Caco-2 (cell line): ENCODE measurements around the gene GZMM. TPM values are rescaled to one million over a fixed set of nuclear protein-coding genes. Genes with fewer than 3 reads are reported as not detected.

Experiments
- BruUV-seq: library from RNA; stranded (reverse); fragments of 400-500 nt; replicated peaks from 2 replicates; lab custom pipeline; 2021; lab: Mats Ljungman, UMichigan
- CTCF ChIA-PET: fragments of 300-600 bp; sonication (Branson Sonifier 250); formaldehyde crosslinking; loops from one replicate; lab custom pipeline; 2022; ENCODE audit warnings: antibody characterized with exemption; lab: Charles Lee
- POLR2A ChIA-PET: fragments of 300-600 bp; sonication (Branson Sonifier 250); formaldehyde crosslinking; loops from one replicate; lab custom pipeline; 2022; ENCODE audit warnings: antibody characterized with exemption; lab: Charles Lee
- DNase-seq, 2 experiments: peaks; one replicate each; pipeline versions ENCODE4 v3.0.0 to v3.0.0-alpha.2; 2020 to 2022
- H3K27me3 ChIP-seq: replicated peaks from 2 replicates; pipeline ENCODE4 v1.6.0; 2011; ENCODE audit warnings: low read length; ENCODE audit not compliant: control insufficient read depth, insufficient read depth
- H3K36me3 ChIP-seq: 2 replicates; pipeline ENCODE4 v1.5.1; 2011; ENCODE audit warnings: low read length; ENCODE audit not compliant: control insufficient read depth, insufficient read depth
- H3K4me1 ChIP-seq: fragments of 250-450 bp; sonication (Bioruptor Pico); 2 replicates; pipeline ENCODE4 v1.5.1; 2020; ENCODE audit warnings: mild to moderate bottlenecking
- H3K4me3 ChIP-seq: 2 replicates; pipeline ENCODE4 v1.5.1; 2011; ENCODE audit warnings: low read depth, mild to moderate bottlenecking, control low read depth, low read length
- H3K9me3 ChIP-seq: fragments of 250-450 bp; sonication (Bioruptor Pico); 2 replicates; pipeline ENCODE4 v1.5.1; 2020; ENCODE audit warnings: mild to moderate bottlenecking, moderate library complexity
- H3K27ac Mint-ChIP-seq: one replicate; pipeline ENCODE4 v1.8.0; 2022; ENCODE audit warnings: mixed read lengths; ENCODE audit not compliant: unreplicated experiment
- H3K27me3 Mint-ChIP-seq: one replicate; pipeline ENCODE4 v1.8.0; 2022; ENCODE audit warnings: mixed read lengths; ENCODE audit not compliant: insufficient read depth, unreplicated experiment
- H3K36me3 Mint-ChIP-seq: one replicate; pipeline ENCODE4 v1.8.0; 2022; ENCODE audit warnings: mild to moderate bottlenecking, mixed read lengths; ENCODE audit not compliant: insufficient read depth, unreplicated experiment
- H3K4me1 Mint-ChIP-seq: one replicate; pipeline ENCODE4 v1.8.0; 2022; ENCODE audit warnings: low read depth, mixed read lengths; ENCODE audit not compliant: unreplicated experiment
- H3K4me3 Mint-ChIP-seq: one replicate; pipeline ENCODE4 v1.8.0; 2022; ENCODE audit warnings: mild to moderate bottlenecking, moderate library complexity, mixed read lengths; ENCODE audit not compliant: unreplicated experiment
- H3K9me3 Mint-ChIP-seq: one replicate; pipeline ENCODE4 v1.8.0; 2022; ENCODE audit warnings: mixed read lengths; ENCODE audit not compliant: unreplicated experiment
- intact Hi-C: fragments of 100-400 bp; cut with micrococcal nuclease; formaldehyde crosslinking; loops from one replicate; pipeline ENCODE4 v1.10.0; 2022; ENCODE audit not compliant: unreplicated experiment
- total RNA-seq: library from RNA; stranded (reverse); gene quantifications from 2 replicates; pipeline ENCODE4 v1.2.3, GENCODE V29; 2022
- TF ChIP-seq, protein P1 (sequence below), 2 experiments: fragments of 200-600 bp in 1 of 2; IDR thresholded peaks; 1 replicate in 1 of 2; 2 replicates in 1 of 2; pipeline versions ENCODE4 v1.5.1 to v1.8.0; 2011 to 2022; ENCODE audit warnings: antibody characterized with exemption in 1 of 2, control low read depth in 1 of 2, inconsistent platforms in 1 of 2, low read depth in 1 of 2, low read length in 1 of 2, mild to moderate bottlenecking in 1 of 2, moderate library complexity in 1 of 2; ENCODE audit not compliant: insufficient read depth in 1 of 2, severe bottlenecking in 1 of 2, unreplicated experiment in 1 of 2

Gene GZMM
- total RNA-seq, 1 experiment from 2014 or later, result not detected

DNA sequence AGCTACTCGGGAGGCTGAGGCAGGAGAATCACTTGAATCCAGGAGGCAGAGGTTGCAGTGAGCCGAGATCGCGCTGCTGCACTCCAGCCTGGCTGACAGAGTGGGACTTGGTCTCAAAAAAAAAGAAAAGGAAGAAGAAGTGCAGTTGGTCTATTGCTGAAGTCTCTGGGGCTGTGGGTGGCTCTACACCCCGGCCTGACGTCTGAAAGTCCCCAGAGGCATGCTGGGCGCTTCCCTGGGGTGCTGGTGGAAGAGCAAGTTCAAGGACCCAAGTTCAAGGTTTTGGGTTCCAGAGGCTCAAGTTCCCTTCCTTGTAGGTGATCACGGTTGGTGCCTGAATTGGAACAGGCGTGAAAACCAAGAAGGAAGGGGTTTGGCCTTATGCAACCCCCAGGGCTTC, 49.7 kb downstream of the GZMM start:
- intact Hi-C loops, result no loop called here
- Histone ChIP-seq H3K4me3 (no peak overlapping the region), H3K36me3 (no peaks in the 10 kb centered on the region), H3K9me3 (no peaks in the 10 kb centered on the region), H3K4me1 (peaks cover 19% of the 10 kb centered on the region), H3K27me3 (0 out of 2 replicates have a peak, but pooled peaks cover 2% of the 10 kb centered on the region)
- no peak overlapping the region for H3K27ac Mint-ChIP-seq
- H3K4me1 Mint-ChIP-seq, result no peaks in the 10 kb centered on the region
- H3K27me3 Mint-ChIP-seq, result peaks cover 7% of the 10 kb centered on the region
- no TSS peak for BruUV-seq
- H3K9me3 Mint-ChIP-seq, result no peaks in the 10 kb centered on the region
- H3K36me3 Mint-ChIP-seq, result peaks cover 6% of the 10 kb centered on the region
- POLR2A ChIA-PET, result no interaction called here
- CTCF ChIA-PET, result no interaction called here
- TF ChIP-seq, protein P1, sequence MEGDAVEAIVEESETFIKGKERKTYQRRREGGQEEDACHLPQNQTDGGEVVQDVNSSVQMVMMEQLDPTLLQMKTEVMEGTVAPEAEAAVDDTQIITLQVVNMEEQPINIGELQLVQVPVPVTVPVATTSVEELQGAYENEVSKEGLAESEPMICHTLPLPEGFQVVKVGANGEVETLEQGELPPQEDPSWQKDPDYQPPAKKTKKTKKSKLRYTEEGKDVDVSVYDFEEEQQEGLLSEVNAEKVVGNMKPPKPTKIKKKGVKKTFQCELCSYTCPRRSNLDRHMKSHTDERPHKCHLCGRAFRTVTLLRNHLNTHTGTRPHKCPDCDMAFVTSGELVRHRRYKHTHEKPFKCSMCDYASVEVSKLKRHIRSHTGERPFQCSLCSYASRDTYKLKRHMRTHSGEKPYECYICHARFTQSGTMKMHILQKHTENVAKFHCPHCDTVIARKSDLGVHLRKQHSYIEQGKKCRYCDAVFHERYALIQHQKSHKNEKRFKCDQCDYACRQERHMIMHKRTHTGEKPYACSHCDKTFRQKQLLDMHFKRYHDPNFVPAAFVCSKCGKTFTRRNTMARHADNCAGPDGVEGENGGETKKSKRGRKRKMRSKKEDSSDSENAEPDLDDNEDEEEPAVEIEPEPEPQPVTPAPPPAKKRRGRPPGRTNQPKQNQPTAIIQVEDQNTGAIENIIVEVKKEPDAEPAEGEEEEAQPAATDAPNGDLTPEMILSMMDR (IDR thresholded peaks at IDR 0.05; ENCODE audit: insufficient read depth in 1 of 2, low read depth in 1 of 2, low read length in 1 of 2, severe bottlenecking in 1 of 2, unreplicated experiment in 1 of 2), result no peak
- DNase-seq, result no peak
- no peak overlapping the region for H3K4me3 Mint-ChIP-seq

DNA sequence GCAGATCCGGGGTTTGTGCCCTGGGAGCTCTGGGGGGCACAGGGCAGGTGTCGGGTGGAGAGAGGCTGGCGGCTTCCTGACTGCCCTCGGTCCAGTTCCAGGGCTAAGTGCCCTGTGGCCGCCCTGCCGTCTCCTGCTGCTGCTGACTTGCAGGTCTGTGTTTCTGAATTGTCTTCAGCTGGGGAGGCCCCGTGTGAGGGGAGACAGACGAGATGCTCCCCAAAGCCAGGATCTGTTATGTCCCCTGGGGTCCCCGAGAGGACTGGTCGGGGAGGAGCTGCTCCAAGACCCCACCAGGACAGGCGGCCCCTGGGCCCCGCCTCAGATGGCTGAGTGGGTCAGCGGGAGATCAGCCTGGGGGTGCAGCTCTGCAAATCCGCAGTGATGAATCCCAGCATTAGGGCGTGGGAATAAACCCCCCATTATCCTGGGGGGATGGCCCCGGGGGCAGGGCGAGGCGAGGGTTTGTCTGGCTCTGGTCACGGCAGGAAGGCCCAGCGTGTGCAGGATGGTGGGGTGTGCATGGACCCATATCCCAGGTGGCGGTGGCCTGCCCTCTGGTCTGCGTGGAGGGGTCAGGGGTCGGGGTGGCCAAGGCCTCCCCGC, 50.5 kb downstream of the GZMM start:
- DNase-seq, result no peak
- Mint-ChIP-seq H3K27me3 (peaks cover 7% of the 10 kb centered on the region), H3K27ac (no peak overlapping the region), H3K4me1 (no peaks in the 10 kb centered on the region), H3K9me3 (no peaks in the 10 kb centered on the region), H3K4me3 (no peak overlapping the region), H3K36me3 (peaks cover 6% of the 10 kb centered on the region)
- TF ChIP-seq, protein P1 (IDR thresholded peaks at IDR 0.05; ENCODE audit: insufficient read depth in 1 of 2, low read depth in 1 of 2, low read length in 1 of 2, severe bottlenecking in 1 of 2, unreplicated experiment in 1 of 2), result no peak
- Histone ChIP-seq H3K4me3 (no peak overlapping the region), H3K9me3 (no peaks in the 10 kb centered on the region), H3K27me3 (0 out of 2 replicates have a peak, but pooled peaks cover 2% of the 10 kb centered on the region), H3K36me3 (no peaks in the 10 kb centered on the region), H3K4me1 (peaks cover 12% of the 10 kb centered on the region)
- ChIA-PET POLR2A (no interaction called here), CTCF (no interaction called here)
- intact Hi-C loops, result no loop called here
- no TSS peak for BruUV-seq

DNA sequence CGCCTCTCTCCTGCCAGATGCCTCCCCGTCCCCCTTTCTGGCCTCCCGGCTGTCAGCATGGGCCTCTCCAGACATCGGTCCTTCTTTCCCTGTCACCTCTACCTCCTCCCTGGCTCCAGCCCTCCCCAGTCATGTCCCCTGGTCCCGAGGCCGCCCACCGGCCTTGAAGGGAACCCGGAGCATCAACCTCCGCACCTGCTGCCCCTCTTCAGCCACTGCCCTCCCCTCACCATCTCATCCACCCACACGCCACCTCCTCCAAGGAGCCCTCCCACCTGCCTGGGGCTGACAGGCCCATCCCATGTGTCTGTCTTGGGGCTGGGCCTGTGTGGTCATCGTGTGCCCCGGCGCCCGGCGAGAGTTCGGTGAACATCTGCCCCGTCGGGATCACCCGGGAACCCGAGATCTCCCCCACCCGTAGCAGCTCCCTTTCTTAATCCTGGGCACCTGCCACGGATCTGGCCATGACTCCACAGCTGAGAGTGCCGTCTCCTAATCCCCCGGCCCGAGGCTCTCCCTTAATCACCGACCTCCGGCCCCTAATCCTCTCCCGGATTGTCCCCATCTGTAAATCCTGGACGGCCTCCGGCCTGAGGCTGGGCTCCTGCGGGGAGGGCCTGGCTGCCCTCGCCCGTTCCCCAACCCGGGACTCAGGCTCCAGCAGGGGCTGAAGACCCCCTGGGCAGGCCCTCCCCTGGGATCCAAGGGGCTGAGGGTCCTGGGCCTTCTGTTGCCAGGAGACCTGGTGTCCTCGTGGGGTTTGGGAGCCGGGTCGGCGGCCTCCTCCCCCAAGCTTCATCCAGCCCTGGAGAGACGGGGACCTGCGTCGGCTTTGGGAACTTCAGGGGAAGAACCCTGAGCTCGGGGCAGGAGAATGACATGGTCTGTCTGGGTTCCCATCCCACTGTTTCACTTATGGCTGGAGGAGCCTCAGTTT, 51.7 kb downstream of the GZMM start:
- H3K4me1 ChIP-seq, result peaks cover 8% of the 10 kb centered on the region; the same call in 1 of the 2 replicates
- DNase-seq, result no peak
- Mint-ChIP-seq H3K27me3 (peaks cover 7% of the 10 kb centered on the region), H3K9me3 (no peaks in the 10 kb centered on the region), H3K4me1 (no peaks in the 10 kb centered on the region), H3K27ac (no peak overlapping the region), H3K36me3 (peaks cover 6% of the 10 kb centered on the region), H3K4me3 (no peak overlapping the region)
- POLR2A ChIA-PET, result no interaction called here
- TF ChIP-seq, protein P1 (IDR thresholded peaks at IDR 0.05; ENCODE audit: insufficient read depth in 1 of 2, low read depth in 1 of 2, low read length in 1 of 2, severe bottlenecking in 1 of 2, unreplicated experiment in 1 of 2), result no peak
- CTCF ChIA-PET, result interaction anchor here (0.5 kb wide), 1 partner anchor 21 kb away, joined by 9 read pairs; no protein-coding TSS in a partner anchor
- BruUV-seq, result no TSS peak
- H3K4me3 ChIP-seq, result no peak overlapping the region
- H3K9me3 ChIP-seq, result no peaks in the 10 kb centered on the region
- 0 out of 2 replicates have a peak, but pooled peaks cover 2% of the 10 kb centered on the region for H3K27me3 ChIP-seq
- intact Hi-C loops, result no loop called here
- H3K36me3 ChIP-seq, result no peaks in the 10 kb centered on the region
